ENCODE results near the gene ASPN. TPM values are rescaled to one million over a fixed set of nuclear protein-coding genes. Genes with fewer than 3 reads are reported as not detected.

Gene ASPN
- total and polyA plus RNA-seq, 2 donors (not counting 3 experiments of a cell fraction or from before 2014, with no cell fraction given) = not detected

- TF ChIP-seq POLR2A (IDR thresholded peaks at IDR 0.05; ENCODE audit: low read depth, low read length) = no peak
- TF ChIP-seq EZH2 (IDR thresholded peaks at IDR 0.05; ENCODE audit: borderline replicate concordance, low read depth, low read length, severe bottlenecking) = no peak
- intact Hi-C loops (cut with micrococcal nuclease) = loop anchor here (10.0 kb wide), 1 partner anchor 55 kb away; the partner anchor contains the start of gene ASPN
- no TSS peak for BruUV-seq (replicated peaks)
- Histone ChIP-seq H2AFZ (ENCODE audit: low read depth, low read length) (no peak overlapping the region), H3K9me3 (replicated peaks; ENCODE audit: control insufficient read depth, insufficient read depth, low read length) (no peaks in the 10 kb centered on the region), H4K20me1 (replicated peaks; ENCODE audit: control insufficient read depth, extremely low read depth, insufficient read depth, low read length) (no peaks in the 10 kb centered on the region), H3K4me1 (ENCODE audit: control insufficient read depth, extremely low read depth, insufficient read depth, low read length) (no peaks in the 10 kb centered on the region), H3K4me3 (replicated peaks in 1 of 3; ENCODE audit: insufficient read depth in 1 of 3, low read depth in 1 of 3, low read length in 3 of 3) (no peak overlapping the region), H3K79me2 (ENCODE audit: control insufficient read depth, insufficient read depth, low read length) (no peaks in the 10 kb centered on the region), H3K9me1 (replicated peaks; ENCODE audit: control insufficient read depth, extremely low read depth, insufficient read depth, low read length) (no peaks in the 10 kb centered on the region), H3K9ac (replicated peaks; ENCODE audit: extremely low read depth, insufficient read depth, low read length) (no peak overlapping the region), H3K27ac (ENCODE audit: insufficient read depth, low read depth, low read length) (no peak overlapping the region), H3K4me2 (ENCODE audit: insufficient read depth, low read length) (no peak overlapping the region), H3K27me3 (ENCODE audit: control insufficient read depth in 2 of 2, insufficient read depth in 2 of 2, low read length in 2 of 2) (no peaks in the 10 kb centered on the region), H3K36me3 (ENCODE audit: control insufficient read depth in 2 of 2, extremely low read depth in 1 of 2, insufficient read depth in 2 of 2, low read length in 2 of 2) (no peaks in the 10 kb centered on the region)
- dilution Hi-C loops (cut with MboI; ENCODE audit: extremely low pct_ligation_motif_present, low sequenced_read_pairs) = no loop called here
- FAIRE-seq = no peak
- CTCF ChIA-PET = interaction anchor here (1.5 to 1.7 kb wide), 2 partner anchors 9 to 10 kb away, joined by 4 read pairs; no protein-coding TSS in a partner anchor
- POLR2A ChIA-PET = no interaction called here
- no peak for DNase-seq (ENCODE audit: low read depth, low spot score)
Measured at GRCh38 chr9:92429836-92430235, 52.5 kb downstream of the ASPN start.

GRCh38 chr9:92426501-92427145, 55.7 kb downstream of the ASPN start:
- no peak overlapping the region for H2AFZ ChIP-seq (ENCODE audit: low read depth, low read length)
- H3K9ac ChIP-seq (replicated peaks; ENCODE audit: extremely low read depth, insufficient read depth, low read length) = no peak overlapping the region
- H3K9me3 ChIP-seq (replicated peaks; ENCODE audit: control insufficient read depth, insufficient read depth, low read length) = no peaks in the 10 kb centered on the region
- no peak for TF ChIP-seq JUN (IDR thresholded peaks at IDR 0.05; ENCODE audit: borderline replicate concordance, insufficient read depth, insufficient read length, low read depth)
- TF ChIP-seq GATA2 (IDR thresholded peaks at IDR 0.05; ENCODE audit: insufficient read depth, insufficient read length, low read depth, low read length) = no peak
- TF ChIP-seq POLR2A (IDR thresholded peaks at IDR 0.05; ENCODE audit: low read depth, low read length) = no peak
- TF ChIP-seq CTCF (IDR thresholded peaks at IDR 0.05; ENCODE audit: extremely low read depth in 1 of 2, insufficient read depth in 1 of 2, low read depth in 1 of 2, low read length in 2 of 2) = no peak
- TF ChIP-seq MYC (IDR thresholded peaks at IDR 0.05; ENCODE audit: low read depth, low read length) = no peak
- no peak for TF ChIP-seq POLR2AphosphoS5 (IDR thresholded peaks at IDR 0.05; ENCODE audit: insufficient read depth, low read depth, low read length)
- TF ChIP-seq MAX (IDR thresholded peaks at IDR 0.05; ENCODE audit: insufficient read depth, insufficient read length) = no peak
- no peak for TF ChIP-seq FOS (IDR thresholded peaks at IDR 0.05; ENCODE audit: borderline replicate concordance, insufficient read depth, low read length)
- no peak for TF ChIP-seq EZH2 (IDR thresholded peaks at IDR 0.05; ENCODE audit: borderline replicate concordance, low read depth, low read length, severe bottlenecking)
- dilution Hi-C loops (cut with MboI; ENCODE audit: extremely low pct_ligation_motif_present, low sequenced_read_pairs) = no loop called here
- BruUV-seq (replicated peaks) = no TSS peak
- no peaks in the 10 kb centered on the region for H3K36me3 ChIP-seq (ENCODE audit: control insufficient read depth in 2 of 2, extremely low read depth in 1 of 2, insufficient read depth in 2 of 2, low read length in 2 of 2)
- ChIA-PET CTCF (no interaction called here), POLR2A (no interaction called here)
- intact Hi-C loops (cut with micrococcal nuclease) = no loop called here
- FAIRE-seq (no peak), DNase-seq (ENCODE audit: low read depth, low spot score) (no peak)
- no peak overlapping the region for H3K27ac ChIP-seq (ENCODE audit: insufficient read depth, low read depth, low read length)
- no peaks in the 10 kb centered on the region for H3K27me3 ChIP-seq (ENCODE audit: control insufficient read depth in 2 of 2, insufficient read depth in 2 of 2, low read length in 2 of 2)
- H4K20me1 ChIP-seq (replicated peaks; ENCODE audit: control insufficient read depth, extremely low read depth, insufficient read depth, low read length) = no peaks in the 10 kb centered on the region
- no peaks in the 10 kb centered on the region for H3K79me2 ChIP-seq (ENCODE audit: control insufficient read depth, insufficient read depth, low read length)
- H3K9me1 ChIP-seq (replicated peaks; ENCODE audit: control insufficient read depth, extremely low read depth, insufficient read depth, low read length) = no peaks in the 10 kb centered on the region
- H3K4me3 ChIP-seq (replicated peaks in 1 of 3; ENCODE audit: insufficient read depth in 1 of 3, low read depth in 1 of 3, low read length in 3 of 3) = no peak overlapping the region
- no peak overlapping the region for H3K4me2 ChIP-seq (ENCODE audit: insufficient read depth, low read length)
- H3K4me1 ChIP-seq (ENCODE audit: control insufficient read depth, extremely low read depth, insufficient read depth, low read length) = no peaks in the 10 kb centered on the region

Data from endothelial cell of umbilical vein (primary cell).